H1 (cell line): ENCODE results near the gene MKX. TPM values are rescaled to one million over a fixed set of nuclear protein-coding genes. Genes with fewer than 3 reads are reported as not detected.

ENCODE experiments used
- CTCF ChIA-PET: fragments of 300-600 bp; sonication (Branson Sonifier 250); formaldehyde crosslinking; loops from one replicate; lab custom pipeline; 2021; ENCODE audit not compliant: partially characterized antibody; lab: Charles Lee
- POLR2A ChIA-PET: fragments of 300-600 bp; sonication (Branson Sonifier 250); formaldehyde crosslinking; loops from one replicate; lab custom pipeline; 2021; ENCODE audit warnings: inconsistent platforms; ENCODE audit not compliant: partially characterized antibody; lab: Charles Lee
- DNase-seq, 2 experiments: peaks; one replicate each; pipeline versions ENCODE4 v3.0.0 to v3.0.0-alpha.2; 2010 to 2022; ENCODE audit warnings: low spot score in 2 of 2, low read depth in 1 of 2, mixed read lengths in 1 of 2
- FAIRE-seq: peaks from 2 replicates; lab custom pipeline; 2011; peaks lifted over from hg19 to GRCh38; lab: Jason Lieb, UNC
- H2AFZ ChIP-seq: 2 replicates; pipeline ENCODE4 v1.8.1; 2012; ENCODE audit warnings: low read length, inconsistent platforms
- H2AK5ac ChIP-seq: 2 replicates; pipeline ENCODE4 v1.6.1; 2013; ENCODE audit warnings: low read depth, low read length
- H2BK120ac ChIP-seq: replicated peaks from 2 replicates; pipeline ENCODE3; 2013; ENCODE audit warnings: low read depth, low read length, inconsistent platforms
- H2BK12ac ChIP-seq: 2 replicates; pipeline ENCODE4 v1.6.1; 2013; ENCODE audit warnings: low read depth, low read length
- H2BK15ac ChIP-seq: 2 replicates; pipeline ENCODE4 v1.6.1; 2013; ENCODE audit warnings: low read length
- H2BK20ac ChIP-seq: 2 replicates; pipeline ENCODE4 v1.6.1; 2013; ENCODE audit warnings: low read length
- H2BK5ac ChIP-seq: 2 replicates; pipeline ENCODE4 v1.6.1; 2013; ENCODE audit warnings: low read depth, low read length
- H3K14ac ChIP-seq: 2 replicates; pipeline ENCODE4 v1.6.1; 2013; ENCODE audit warnings: inconsistent platforms; ENCODE audit not compliant: insufficient read length
- H3K18ac ChIP-seq: 2 replicates; pipeline ENCODE4 v1.6.1; 2013; ENCODE audit warnings: low read length; ENCODE audit errors: extremely low read depth
- H3K23ac ChIP-seq: 2 replicates; pipeline ENCODE4 v1.6.1; 2013; ENCODE audit warnings: inconsistent platforms; ENCODE audit not compliant: insufficient read length
- H3K23me2 ChIP-seq: 2 replicates; pipeline ENCODE4 v1.6.1; 2013; ENCODE audit warnings: low read depth, low read length
- H3K27ac ChIP-seq: 2 replicates; pipeline ENCODE4 v1.6.1; 2011; ENCODE audit warnings: low read depth, low read length, inconsistent platforms
- H3K27me3 ChIP-seq, 4 experiments: replicated peaks in 1 of 4; 1 replicate in 1 of 4; 2 replicates in 3 of 4; pipeline versions ENCODE4 v1.6.1 to v1.8.1; 2011 to 2013; ENCODE audit warnings: low read length in 3 of 4, mild to moderate bottlenecking in 3 of 4, inconsistent platforms in 2 of 4, mixed read lengths in 2 of 4, moderate library complexity in 1 of 4; ENCODE audit not compliant: control insufficient read depth in 3 of 4, insufficient read depth in 3 of 4; ENCODE audit errors: extremely low read depth in 1 of 4
- H3K36me3 ChIP-seq, 4 experiments: 2 replicates each; pipeline versions ENCODE4 v1.6.1 to v1.8.1; 2011 to 2013; ENCODE audit warnings: mild to moderate bottlenecking in 4 of 4, low read length in 3 of 4, moderate library complexity in 2 of 4, control low read depth in 1 of 4, inconsistent platforms in 1 of 4; ENCODE audit not compliant: insufficient read depth in 4 of 4, control insufficient read depth in 2 of 4
- H3K4ac ChIP-seq: replicated peaks from 2 replicates; pipeline ENCODE3; 2013; ENCODE audit warnings: low read length, low read depth, mixed read lengths, inconsistent platforms; ENCODE audit not compliant: insufficient read length
- H3K4me1 ChIP-seq, 4 experiments: replicated peaks in 1 of 4; 1 replicate in 1 of 4; 2 replicates in 3 of 4; pipeline versions ENCODE4 v1.6.1 to v1.8.1; 2011 to 2013; ENCODE audit warnings: low read length in 3 of 4, inconsistent platforms in 2 of 4, mixed read lengths in 1 of 4; ENCODE audit not compliant: insufficient read depth in 4 of 4, control insufficient read depth in 3 of 4
- H3K4me2 ChIP-seq, 2 experiments: 2 replicates each; pipeline versions ENCODE4 v1.6.1 to v1.8.1; 2011 to 2013; ENCODE audit warnings: low read depth in 2 of 2, low read length in 2 of 2, control low read depth in 1 of 2, inconsistent platforms in 1 of 2, mild to moderate bottlenecking in 1 of 2; ENCODE audit not compliant: insufficient read depth in 1 of 2
- H3K4me3 ChIP-seq, 4 experiments: fragments of 200-600, 300-600 bp in 1 of 4; sonication (generic), shearing (Covaris generic), sonication (Bioruptor Twin) in 1 of 4; 2 replicates each; pipeline versions ENCODE4 v1.5.1 to v1.8.1; 2011 to 2016; ENCODE audit warnings: low read length in 4 of 4, low read depth in 3 of 4, control low read depth in 2 of 4, inconsistent platforms in 2 of 4, mild to moderate bottlenecking in 2 of 4, mixed read lengths in 1 of 4, moderate library complexity in 1 of 4; ENCODE audit not compliant: insufficient read depth in 2 of 4; ENCODE audit errors: extremely low read depth in 1 of 4
- H3K56ac ChIP-seq: replicated peaks from 2 replicates; pipeline ENCODE3; 2013; ENCODE audit warnings: low read depth, mild to moderate bottlenecking, mixed read lengths, low read length, inconsistent platforms; ENCODE audit not compliant: insufficient read length
- H3K79me1 ChIP-seq: 2 replicates; pipeline ENCODE4 v1.6.1; 2013; ENCODE audit warnings: low read depth, low read length, control low read depth
- H3K79me2 ChIP-seq, 2 experiments: 2 replicates each; pipeline versions ENCODE4 v1.6.1 to v1.8.1; 2012 to 2013; ENCODE audit warnings: low read length in 2 of 2, mild to moderate bottlenecking in 2 of 2, inconsistent platforms in 1 of 2; ENCODE audit not compliant: insufficient read depth in 2 of 2, control insufficient read depth in 1 of 2
- H3K9ac ChIP-seq, 4 experiments: replicated peaks in 1 of 4; 1 replicate in 1 of 4; 2 replicates in 3 of 4; pipeline versions ENCODE4 v1.6.1 to v1.8.1; 2011 to 2013; ENCODE audit warnings: low read depth in 3 of 4, low read length in 3 of 4, control low read depth in 2 of 4, mild to moderate bottlenecking in 2 of 4, moderate library complexity in 2 of 4, inconsistent platforms in 1 of 4; ENCODE audit errors: extremely low read depth in 1 of 4
- H3K9me3 ChIP-seq, 2 experiments: 2 replicates each; pipeline versions ENCODE4 v1.6.1 to v1.8.1; 2012 to 2013; ENCODE audit warnings: mild to moderate bottlenecking in 2 of 2, moderate library complexity in 2 of 2, control low read depth in 1 of 2, inconsistent platforms in 1 of 2, low read depth in 1 of 2, low read length in 1 of 2, mixed read lengths in 1 of 2; ENCODE audit not compliant: insufficient read depth in 2 of 2
- H4K20me1 ChIP-seq, 2 experiments: replicated peaks in 1 of 2; 2 replicates each; pipeline versions ENCODE3 to v1.8.1; 2011 to 2013; ENCODE audit warnings: inconsistent platforms in 2 of 2, low read length in 2 of 2, mild to moderate bottlenecking in 1 of 2; ENCODE audit not compliant: insufficient read depth in 2 of 2, control insufficient read depth in 1 of 2
- H4K5ac ChIP-seq: 2 replicates; pipeline ENCODE4 v1.6.1; 2013; ENCODE audit warnings: low read length, low read depth, mixed read lengths, inconsistent platforms; ENCODE audit not compliant: insufficient read length
- H4K8ac ChIP-seq: 2 replicates; pipeline ENCODE4 v1.8.0; 2013; ENCODE audit warnings: mild to moderate bottlenecking, moderate library complexity, low read length, inconsistent platforms; ENCODE audit not compliant: insufficient read depth; ENCODE audit errors: extremely low read depth
- H4K91ac ChIP-seq: replicated peaks from 2 replicates; pipeline ENCODE3; 2013; ENCODE audit warnings: low read length, mixed read lengths, inconsistent platforms; ENCODE audit not compliant: insufficient read length
- CEBPB ChIP-seq: IDR thresholded peaks from 2 replicates; pipeline ENCODE4 v1.6.1; 2012; ENCODE audit warnings: low read depth, low read length
- CREB1 ChIP-seq: IDR thresholded peaks from 2 replicates; pipeline ENCODE4 v1.6.1; 2012; ENCODE audit warnings: inconsistent platforms
- CTBP2 ChIP-seq: IDR thresholded peaks from 2 replicates; pipeline ENCODE4 v1.7.0; 2011; ENCODE audit warnings: borderline replicate concordance, mild to moderate bottlenecking, moderate library complexity, mixed read lengths, low read length; ENCODE audit not compliant: insufficient read depth, insufficient read length
- EGR1 ChIP-seq: IDR thresholded peaks from 2 replicates; pipeline ENCODE4 v1.6.1; 2011; ENCODE audit warnings: low read depth, low read length, borderline replicate concordance
- HDAC2 ChIP-seq, 2 experiments: fragments of 300-600 bp in 1 of 2; sonication (generic) in 1 of 2; IDR thresholded peaks; 2 replicates each; pipeline ENCODE4 v1.6.1; 2011 to 2012; ENCODE audit warnings: low read depth in 2 of 2, low read length in 2 of 2, mild to moderate bottlenecking in 2 of 2, moderate library complexity in 2 of 2, borderline replicate concordance in 1 of 2, inconsistent platforms in 1 of 2
- POLR2A ChIP-seq, 2 experiments: IDR thresholded peaks; 1 replicate in 1 of 2; 2 replicates in 1 of 2; pipeline ENCODE4 v1.6.1; 2011; ENCODE audit warnings: low read depth in 2 of 2, low read length in 2 of 2, mild to moderate bottlenecking in 2 of 2; ENCODE audit errors: control extremely low read depth in 1 of 2
- RFX5 ChIP-seq: IDR thresholded peaks from 2 replicates; pipeline ENCODE4 v1.6.1; 2011; ENCODE audit warnings: low read depth, low read length, improper control_type of control experiment, borderline replicate concordance
- SIRT6 ChIP-seq: IDR thresholded peaks from one replicate; pipeline ENCODE4 v1.7.1; 2012; ENCODE audit warnings: low read length, inconsistent platforms
- SP4 ChIP-seq: IDR thresholded peaks from 2 replicates; pipeline ENCODE4 v1.6.1; 2012; ENCODE audit warnings: low read length, inconsistent platforms
- SUZ12 ChIP-seq: fragments of 200-600 bp; sonication (generic); IDR thresholded peaks from 2 replicates; pipeline ENCODE4 v1.6.1; 2012; ENCODE audit warnings: mild to moderate bottlenecking, inconsistent platforms, low read length, moderate library complexity, mixed read lengths
- TAF7 ChIP-seq: optimal IDR thresholded peaks from 2 replicates; pipeline ENCODE3; 2011; ENCODE audit warnings: low read depth, mild to moderate bottlenecking, inconsistent platforms, low read length, moderate library complexity, borderline replicate concordance
- TEAD4 ChIP-seq: IDR thresholded peaks from 2 replicates; pipeline ENCODE4 v1.6.1; 2012; ENCODE audit warnings: low read depth, low read length, inconsistent platforms, mixed read lengths
- WGBS, 2 experiments: shearing (Covaris generic) in 1 of 2; methylation state at CpG; one replicate each; pipeline versions ENCODE4 v1.1.6 to v1.1.7; 2013 to 2015; ENCODE audit warnings: low lambda C conversion rate in 2 of 2, mixed read lengths in 2 of 2, inconsistent platforms in 1 of 2, low coverage in 1 of 2, missing lambda C conversion rate in 1 of 2; ENCODE audit not compliant: insufficient replicate concordance in 2 of 2, insufficient coverage in 1 of 2, insufficient read length in 1 of 2; ENCODE audit errors: extremely low coverage in 1 of 2, missing lambda C conversion rate in 1 of 2; 5-methylcytosine and 5-hydroxymethylcytosine counted together
- polyA plus RNA-seq, 7 experiments: library from polyadenylated mRNA; depleted of rRNA in 3 of 7; stranded (reverse) in 5 of 7; unstranded in 2 of 7; fragments of >200 nt in 5 of 7; fragments of 200-250 nt in 2 of 7; gene quantifications; 1 replicate in 5 of 7; 2 replicates in 1 of 7; 4 replicates in 1 of 7; pipeline versions ENCODE4 v1.2.1 to v1.2.3, GENCODE V29; 2011 to 2013; ENCODE audit warnings: missing spikeins in 2 of 7, mixed read lengths in 2 of 7
- total RNA-seq: library from RNA; stranded (reverse); fragmentation: NEBNext Ultra II Directional; extraction: Animal tissue kit (Norgen Biotek cat#: 25700); gene quantifications from 2 replicates; pipeline ENCODE4 v1.2.1, GENCODE V29; 2021

Gene MKX
- total and polyA plus RNA-seq, 2 of the 8 experiments (the other 6 are each of a cell fraction or from before 2014, with no cell fraction given): 0.21 to 1.3 TPM

GRCh38 chr10:27743012-27743876 is 2.4 kb downstream of the MKX start:
- FAIRE-seq: no peak
- H3K27ac ChIP-seq: no peak overlapping the region
- 0 out of 2 replicates have a peak overlapping the region, but pooled peaks have one; percentile 60 for H2BK12ac ChIP-seq
- no peak for TF ChIP-seq RFX5
- peak; percentile 57 for TF ChIP-seq SUZ12
- TF ChIP-seq SP4: no peak
- no peak for TF ChIP-seq TEAD4
- no peak for TF ChIP-seq CREB1
- peak; percentile 66 for TF ChIP-seq CTBP2
- no peak for TF ChIP-seq CEBPB
- TF ChIP-seq SIRT6: no peak
- no peak for TF ChIP-seq TAF7
- 0 out of 2 replicates have a peak, but pooled peaks have one; percentile 29 for TF ChIP-seq EGR1
- no peak for TF ChIP-seq HDAC2 (IDR thresholded peaks at IDR 0.05; ENCODE audit: borderline replicate concordance in 1 of 2, low read depth in 2 of 2, low read length in 2 of 2)
- TF ChIP-seq POLR2A (IDR thresholded peaks at IDR 0.05; ENCODE audit: control extremely low read depth in 1 of 2, low read depth in 2 of 2, low read length in 2 of 2): no peak

More at GRCh38 chr10:27743012-27743876, 2.4 kb downstream of the MKX start:
- Histone ChIP-seq H3K79me2 (no peaks in the 10 kb centered on the region), H2BK120ac (no peak overlapping the region), H2BK20ac (no peak overlapping the region), H3K4me2 (peak overlapping the region; percentile 96 to 99), H3K4ac (no peak overlapping the region), H2BK5ac (no peak overlapping the region), H3K27me3 (peaks cover 39 to 80% (median 69%) of the 10 kb centered on the region in 4 experiments), H4K5ac (no peak overlapping the region), H3K56ac (no peak overlapping the region), H4K8ac (peak overlapping the region; percentile 93), H3K79me1 (no peaks in the 10 kb centered on the region), H3K4me3 (peak overlapping the region; percentile 51 to 80 (median 62)), H3K18ac (peak overlapping the region; percentile 36; the same call in 1 of the 2 replicates), H3K36me3 (no peaks in the 10 kb centered on the region), H3K9ac (peak overlapping the region in 1 of 4 experiments; percentile 57; a peak in 3 of 7 replicates), H3K4me1 (peaks cover 0 to 20% (median 16%) of the 10 kb centered on the region in 4 experiments; a peak in 6 of 7 replicates), H4K20me1 (peaks cover 3 to 5% of the 10 kb centered on the region in 2 experiments), H4K91ac (no peak overlapping the region), H3K23ac (no peak overlapping the region), H2AK5ac (no peak overlapping the region), H3K23me2 (peaks cover 41% of the 10 kb centered on the region), H3K14ac (no peak overlapping the region), H2AFZ (no peak overlapping the region), H3K9me3 (no peaks in the 10 kb centered on the region), H2BK15ac (0 out of 2 replicates have a peak overlapping the region, but pooled peaks have one; percentile 46)
- ChIA-PET POLR2A (interaction anchor here (0.9 to 2.5 kb wide), 5 partner anchors 21 to 560 kb away, joined by 3 to 7 read pairs (median 4); partner anchors contain the start of gene MPP7), CTCF (interaction anchor here (0.5 to 2.6 kb wide), 12 partner anchors 9 to 919 kb away, joined by 3 to 9 read pairs (median 3); no protein-coding TSS in a partner anchor)
- 1% methylated on average over 67 of the region's 75 CpGs; no CpG with 5 or more reads in 1 of the 2 experiments for WGBS, 2 experiments
- DNase-seq: peak in 1 of 2 experiments; percentile 82
